Ascending aorta (tissue), 2 donors: Measurements from ENCODE around the gene TRIP10. TPM values are rescaled to one million over a fixed set of nuclear protein-coding genes. Genes with fewer than 3 reads are reported as not detected.

Experiments
- DNase-seq, 2 donors: peaks; one replicate each; pipeline ENCODE4 v3.0.0-alpha.2; 2019; ENCODE audit warnings: low spot score in 2 of 2
- H3K27ac ChIP-seq, 2 donors: fragments of 200-600 bp; sonication (generic); one replicate each; pipeline ENCODE4 v1.5.1; 2016 to 2017; ENCODE audit warnings: mild to moderate bottlenecking in 1 of 2
- H3K27me3 ChIP-seq: fragments of 200-600 bp; sonication (generic); one replicate; pipeline ENCODE4 v1.5.1; 2017
- H3K36me3 ChIP-seq, 2 donors: fragments of 200-600 bp; sonication (generic); one replicate each; pipeline ENCODE4 v1.5.1; 2016
- H3K4me1 ChIP-seq, 2 donors: fragments of 200-600 bp; sonication (generic); one replicate each; pipeline ENCODE4 v1.5.1; 2016 to 2017; ENCODE audit warnings: mild to moderate bottlenecking in 1 of 2
- H3K4me3 ChIP-seq, 2 donors: fragments of 200-600 bp; sonication (generic); one replicate each; pipeline ENCODE4 v1.5.1; 2016 to 2017; ENCODE audit warnings: mild to moderate bottlenecking in 1 of 2
- H3K9me3 ChIP-seq, 2 donors: fragments of 200-600 bp; sonication (generic); one replicate each; pipeline ENCODE4 v1.5.1; 2016
- CTCF ChIP-seq, 3 experiments: fragments of 200-600 bp in 2 of 3; fragments of 450-650 bp in 1 of 3; sonication (generic) in 2 of 3; IDR thresholded peaks; one replicate each; pipeline ENCODE4 v1.5.1; 2016 to 2019; ENCODE audit warnings: antibody characterized with exemption in 3 of 3, mild to moderate bottlenecking in 1 of 3, moderate library complexity in 1 of 3
- intact Hi-C: fragments of 100-400 bp; cut with DNase I; formaldehyde crosslinking; loops from one replicate; pipeline ENCODE4 v1.15.1; 2023
- total RNA-seq: library from RNA; depleted of rRNA; stranded (reverse); fragments of >200 nt; gene quantifications from one replicate; pipeline ENCODE4 v1.1.0, GENCODE V29; 2016

TRIP10 gene
- total RNA-seq, 1 donor from 2014 or later, result 109 TPM

- Histone ChIP-seq H3K4me1 (no peaks in the 10 kb centered on the region), H3K36me3 (no peaks in the 10 kb centered on the region), H3K27ac (no peak overlapping the region), H3K9me3 (peaks cover 0 to 12% of the 10 kb centered on the region in 2 donors), H3K4me3 (no peak overlapping the region), H3K27me3 (no peaks in the 10 kb centered on the region)
- no peak for TF ChIP-seq CTCF (IDR thresholded peaks at IDR 0.05)
- intact Hi-C loops, result no loop called here
- no peak for DNase-seq
Measured at GRCh38 chr19:6790194-6791128, 51.0 kb downstream of the TRIP10 start.

GRCh38 chr19:6791237-6791636 is 51.8 kb downstream of the TRIP10 start:
- intact Hi-C loops, result no loop called here
- no peak for TF ChIP-seq CTCF (IDR thresholded peaks at IDR 0.05)
- Histone ChIP-seq H3K27ac (no peak overlapping the region), H3K4me1 (no peaks in the 10 kb centered on the region), H3K4me3 (no peak overlapping the region), H3K36me3 (no peaks in the 10 kb centered on the region), H3K27me3 (no peaks in the 10 kb centered on the region), H3K9me3 (peaks cover 0 to 12% of the 10 kb centered on the region in 2 donors)
- no peak for DNase-seq

GRCh38 chr19:6793411-6793810 is 53.9 kb downstream of the TRIP10 start:
- H3K27ac ChIP-seq, result no peak overlapping the region
- peaks cover 0 to 12% of the 10 kb centered on the region in 2 donors for H3K9me3 ChIP-seq
- no peaks in the 10 kb centered on the region for H3K27me3 ChIP-seq
- TF ChIP-seq CTCF (IDR thresholded peaks at IDR 0.05), result no peak
- H3K36me3 ChIP-seq, result no peaks in the 10 kb centered on the region
- DNase-seq, result no peak
- no peaks in the 10 kb centered on the region for H3K4me1 ChIP-seq
- intact Hi-C loops, result no loop called here
- no peak overlapping the region for H3K4me3 ChIP-seq

- H3K27me3 ChIP-seq, result no peaks in the 10 kb centered on the region
- no peak overlapping the region for H3K27ac ChIP-seq
- no peak overlapping the region for H3K4me3 ChIP-seq
- H3K4me1 ChIP-seq, result no peaks in the 10 kb centered on the region
- peaks cover 0 to 12% of the 10 kb centered on the region in 2 donors for H3K9me3 ChIP-seq
- intact Hi-C loops, result no loop called here
- TF ChIP-seq CTCF (IDR thresholded peaks at IDR 0.05), result no peak
- no peaks in the 10 kb centered on the region for H3K36me3 ChIP-seq
- no peak for DNase-seq
Measured at GRCh38 chr19:6793973-6794372, 54.5 kb downstream of the TRIP10 start.

GRCh38 chr19:6794686-6795431 is 55.4 kb downstream of the TRIP10 start:
- intact Hi-C loops, result no loop called here
- H3K4me1 ChIP-seq, result no peaks in the 10 kb centered on the region
- DNase-seq, result no peak
- no peaks in the 10 kb centered on the region for H3K36me3 ChIP-seq
- no peaks in the 10 kb centered on the region for H3K27me3 ChIP-seq
- no peak overlapping the region for H3K4me3 ChIP-seq
- H3K9me3 ChIP-seq, result peaks cover 0 to 12% of the 10 kb centered on the region in 2 donors
- TF ChIP-seq CTCF (IDR thresholded peaks at IDR 0.05), result no peak
- no peak overlapping the region for H3K27ac ChIP-seq
